GM19193 (cell line): ENCODE results near the gene DENND1C.

ENCODE experiments used
- POLR2A ChIP-seq: IDR thresholded peaks from 4 replicates; pipeline ENCODE4 v1.6.1; 2011; ENCODE audit not compliant: insufficient read depth, insufficient read length; ENCODE audit errors: extremely low read depth

DENND1C gene

DNA sequence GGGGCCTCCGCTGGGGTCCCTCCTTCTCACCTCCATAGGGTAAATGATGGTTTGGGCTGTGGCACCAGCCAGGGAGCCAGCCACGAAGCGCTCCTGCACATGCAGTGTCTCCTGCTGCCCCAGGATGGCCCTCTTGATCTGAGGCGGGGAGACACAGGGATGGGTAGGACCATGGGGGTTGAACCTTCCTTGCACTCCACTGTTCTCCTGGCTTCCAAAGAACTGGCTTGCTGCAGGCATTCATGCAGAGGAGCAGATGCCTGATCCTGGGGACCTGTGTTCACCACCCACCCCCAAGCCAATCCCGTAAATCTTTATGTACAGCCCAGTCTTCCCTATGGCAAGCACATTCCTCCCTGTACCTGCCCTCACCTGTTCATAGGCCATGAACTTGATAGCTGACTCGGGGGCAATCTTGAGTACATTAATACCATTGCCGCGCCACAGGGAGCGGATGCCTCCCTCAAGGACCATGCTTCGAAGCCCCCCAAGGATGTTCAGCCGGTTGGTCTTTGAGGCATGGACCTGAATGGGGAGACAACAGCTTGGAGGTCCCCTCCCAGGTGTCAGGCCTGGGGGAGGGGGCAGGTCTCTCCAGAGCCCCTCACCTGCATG lies 27.5 kb downstream of the DENND1C start:
- no peak for TF ChIP-seq POLR2A

DNA sequence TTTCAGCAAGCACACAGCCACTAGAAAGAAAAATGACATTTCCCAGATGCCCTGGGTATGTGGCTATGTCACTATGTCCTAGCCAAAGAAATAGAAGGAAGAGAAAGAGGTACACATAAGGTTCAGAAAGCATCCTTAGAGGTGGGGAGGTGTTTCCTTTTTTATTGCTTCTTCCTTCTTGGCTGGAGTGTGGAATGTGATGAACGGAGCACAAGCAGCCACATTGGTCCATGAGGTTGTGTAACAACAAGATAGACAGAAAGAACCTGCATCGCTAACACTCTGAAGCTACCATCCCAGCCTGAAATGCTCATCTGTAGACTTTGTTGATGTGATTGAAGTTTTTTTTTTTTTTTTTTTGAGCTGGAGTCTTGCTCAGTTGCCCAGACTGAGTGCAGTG lies 28.7 kb downstream of the DENND1C start:
- TF ChIP-seq POLR2A = no peak

DNA sequence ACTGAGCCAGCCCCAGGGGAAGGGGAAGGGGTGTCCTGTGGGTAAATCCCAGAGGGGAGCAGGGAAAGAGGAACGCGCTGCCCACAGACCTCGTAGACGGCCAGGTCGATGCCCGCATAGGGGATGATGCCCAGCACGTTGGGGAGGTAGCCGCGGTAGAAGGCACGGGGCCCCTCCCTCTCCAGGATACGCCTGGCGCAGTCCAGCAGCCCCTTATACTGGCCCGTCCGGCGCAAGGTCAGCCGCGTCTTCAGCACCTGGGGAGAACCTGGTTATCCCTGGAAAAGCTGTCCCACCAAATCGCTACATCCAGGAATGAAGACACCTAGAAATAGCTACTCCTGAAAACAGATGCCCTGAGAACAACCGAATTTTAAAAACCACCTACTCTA lies 29.4 kb downstream of the DENND1C start:
- TF ChIP-seq POLR2A = no peak

DNA sequence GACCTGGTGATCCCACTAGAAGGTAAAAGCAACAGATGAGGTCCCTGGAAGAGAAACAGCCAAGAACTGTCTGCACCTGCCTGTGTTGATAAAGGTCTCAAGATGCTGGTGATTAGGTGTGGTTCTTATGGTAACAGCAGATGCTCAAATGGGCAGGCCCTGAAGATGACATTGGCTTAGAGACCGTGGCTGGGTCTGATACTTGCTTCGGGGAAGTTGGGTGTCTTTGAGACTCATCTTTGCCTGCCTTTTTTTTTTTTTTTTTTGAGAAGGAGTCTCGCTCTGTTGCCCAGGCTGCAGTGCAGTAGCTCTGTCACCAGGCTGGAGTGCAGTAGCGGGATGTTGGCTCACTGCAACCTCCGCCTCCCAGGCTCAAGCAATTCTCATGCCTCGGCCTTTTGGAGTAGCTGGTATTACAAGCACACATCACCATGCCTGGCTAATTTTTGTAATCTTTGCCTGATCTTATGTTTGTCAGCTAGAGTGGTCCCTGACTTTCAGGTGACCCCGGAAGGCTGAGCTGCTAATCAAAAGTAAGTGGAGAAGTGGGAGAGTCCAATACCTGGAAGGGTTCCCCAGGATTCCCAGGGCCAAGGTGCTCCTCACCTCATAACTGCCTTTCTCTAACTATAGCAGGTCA lies 29.9 kb downstream of the DENND1C start:
- no peak for TF ChIP-seq POLR2A

DNA sequence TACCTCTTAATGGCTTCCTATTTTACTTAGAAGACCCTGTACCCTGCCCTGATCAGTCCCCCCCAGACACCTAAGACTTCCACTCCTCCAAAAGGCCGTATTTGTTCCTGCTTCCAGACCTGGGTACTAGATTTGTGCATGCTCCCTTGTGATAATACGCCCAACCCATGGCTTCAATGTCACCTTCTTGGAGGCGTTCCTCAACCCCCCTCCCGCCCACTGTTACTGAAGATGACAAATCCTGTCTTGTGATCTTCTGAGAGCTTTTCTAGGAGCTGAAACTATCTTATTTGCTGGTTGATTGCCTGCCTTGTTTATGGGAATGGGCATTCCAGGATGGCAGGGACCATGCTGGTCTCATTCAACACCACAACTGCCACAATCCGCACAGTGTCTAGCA lies 31.4 kb downstream of the DENND1C start:
- TF ChIP-seq POLR2A = no peak

DNA sequence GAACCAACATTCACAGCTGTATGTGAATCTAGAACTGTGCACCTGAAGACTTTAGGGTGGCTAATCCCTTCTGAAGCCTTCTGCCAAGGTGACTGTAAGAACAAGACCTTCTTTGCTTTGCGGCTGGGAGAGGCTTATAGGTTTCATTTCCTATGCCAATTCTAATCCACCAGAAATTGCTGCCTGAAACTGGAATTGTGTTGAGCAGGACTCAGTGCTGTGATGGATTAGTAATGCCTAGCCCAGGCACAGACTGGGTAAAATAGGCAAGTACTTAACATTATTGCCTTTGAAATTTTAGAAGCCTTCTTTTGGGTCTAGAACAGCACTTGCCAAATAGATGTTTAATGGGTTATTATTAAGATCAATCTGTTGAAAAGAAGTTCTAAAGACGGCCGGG lies 33.5 kb downstream of the DENND1C start:
- TF ChIP-seq POLR2A = no peak

DNA sequence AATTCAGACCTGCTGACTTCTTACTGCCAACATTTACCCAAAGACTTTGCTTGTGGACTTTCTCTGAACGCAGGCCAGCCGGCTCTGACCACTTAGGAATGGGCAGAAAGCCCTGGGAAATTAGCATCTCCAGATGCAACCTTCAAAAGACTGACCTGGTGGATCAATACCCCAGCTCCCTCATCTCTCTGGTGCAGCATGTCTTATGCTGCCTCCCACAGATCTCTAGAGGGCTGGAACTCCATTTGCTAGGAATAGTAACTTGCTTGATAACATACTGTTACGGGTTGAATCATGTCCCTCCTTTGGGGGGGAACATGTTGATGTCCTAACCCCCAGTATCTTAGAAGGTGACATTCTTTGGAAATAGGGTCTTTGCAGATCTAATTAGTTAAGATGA lies 35.1 kb downstream of the DENND1C start:
- TF ChIP-seq POLR2A = no peak

DNA sequence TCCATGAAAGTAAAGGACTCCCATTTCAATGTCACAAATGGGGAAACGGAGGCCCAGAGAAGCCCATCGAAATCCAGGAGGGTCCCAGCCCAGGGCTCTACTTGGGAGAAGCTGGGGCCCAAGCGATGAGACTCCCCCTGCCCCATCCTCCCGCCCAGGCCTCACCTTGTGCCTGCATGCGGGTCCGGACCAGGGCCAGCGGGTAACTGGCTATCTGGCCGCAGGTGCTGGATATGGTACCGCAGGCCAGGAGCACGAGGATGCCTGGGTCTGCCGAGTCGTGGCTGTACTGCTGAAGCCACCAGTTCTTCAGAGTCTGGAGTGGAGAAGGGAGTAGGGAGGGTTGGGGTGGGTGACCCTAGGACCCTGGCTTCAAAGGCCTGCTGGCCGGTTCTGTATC lies 37.6 kb downstream of the DENND1C start:
- TF ChIP-seq POLR2A = no peak

DNA sequence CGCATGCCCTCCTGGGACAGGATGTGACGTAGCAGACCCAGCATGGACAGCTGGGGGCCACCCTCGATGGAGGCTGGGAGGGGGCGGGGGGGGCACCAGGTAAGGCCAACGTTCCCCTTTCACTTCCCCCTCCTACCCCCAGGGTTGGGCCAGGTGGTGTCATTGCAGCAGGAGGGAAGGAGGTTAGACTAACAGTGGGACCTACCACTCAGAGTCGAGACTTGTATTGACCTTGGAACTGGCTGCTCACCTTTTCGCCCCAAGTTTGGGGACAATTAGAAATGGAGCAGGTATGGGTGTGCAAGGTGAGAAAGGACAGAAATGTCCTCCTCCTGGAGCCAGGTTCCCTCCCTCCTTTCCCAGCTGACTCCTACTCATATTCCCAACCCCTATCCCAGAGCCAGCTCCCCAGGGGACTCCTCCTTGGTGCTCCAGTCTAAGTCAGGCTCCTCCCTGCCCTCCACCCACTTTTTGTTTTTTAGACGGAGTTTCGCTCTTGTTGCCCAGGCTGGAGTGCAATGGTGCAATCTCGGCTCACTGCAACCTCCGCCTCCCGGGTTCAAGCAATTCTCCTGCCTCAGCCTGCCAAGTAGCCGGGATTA lies 39.4 kb downstream of the DENND1C start:
- TF ChIP-seq POLR2A = no peak

DNA sequence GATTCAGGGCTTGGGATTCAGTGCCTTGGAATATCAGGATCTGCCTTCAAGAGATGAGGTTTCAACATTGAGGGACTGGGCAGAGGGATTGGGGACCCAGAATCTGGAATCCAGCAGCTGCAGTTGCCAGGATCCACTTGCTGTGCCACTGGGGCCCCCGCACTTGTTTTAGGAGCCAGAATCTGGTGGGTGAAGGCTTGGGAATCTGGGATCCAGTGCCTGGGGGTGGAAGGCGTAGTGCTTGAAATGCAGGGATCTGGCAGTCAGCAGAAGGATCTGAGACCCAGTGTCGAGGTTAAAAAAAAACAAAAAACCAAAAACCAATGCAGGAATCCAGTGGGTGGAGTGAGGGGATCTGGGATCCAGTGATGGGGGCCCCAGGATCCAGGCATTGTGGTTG lies 40.7 kb downstream of the DENND1C start:
- no peak for TF ChIP-seq POLR2A

DNA sequence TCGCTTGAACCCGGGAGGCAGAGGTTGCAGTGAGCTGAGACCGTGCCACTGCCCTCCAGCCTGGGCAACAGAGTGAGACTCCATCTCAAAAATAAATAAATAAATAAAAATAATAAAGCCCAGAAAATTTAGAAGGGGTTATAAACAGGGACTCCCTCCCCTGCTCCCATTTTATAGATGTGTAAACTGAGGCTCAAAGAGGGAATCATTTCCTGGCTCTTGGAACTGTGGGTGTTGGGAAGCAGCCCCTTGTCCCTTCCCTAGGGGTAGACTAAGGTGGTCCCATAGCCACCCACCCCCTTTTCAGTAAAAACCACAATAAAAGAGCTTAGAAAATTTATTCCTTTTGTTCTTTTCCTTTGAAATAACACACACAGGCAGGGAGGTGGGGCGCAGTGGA lies 41.8 kb downstream of the DENND1C start:
- no peak for TF ChIP-seq POLR2A

DNA sequence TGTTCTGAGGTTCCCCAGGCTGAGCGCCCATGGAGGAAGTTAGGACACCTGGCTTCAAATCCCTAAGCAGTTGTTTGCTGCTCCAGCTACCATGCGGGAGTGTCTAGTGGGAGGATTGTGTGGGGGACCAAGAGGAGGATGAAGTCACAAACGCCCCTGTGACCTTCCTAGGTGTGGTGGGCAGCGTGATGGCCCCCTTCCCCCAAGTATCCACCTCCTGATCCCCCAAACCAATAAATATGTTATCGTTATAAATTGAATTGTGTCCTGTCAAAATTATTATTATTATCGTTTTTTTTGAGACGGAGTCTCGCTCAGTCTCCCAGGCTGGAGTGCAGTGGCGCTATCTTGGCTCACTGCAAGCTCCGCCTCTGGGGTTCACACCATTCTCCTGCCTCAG lies 47.9 kb downstream of the DENND1C start, which contains the start of gene SLC25A41:
Gene SLC25A41 (minus strand): TSS at position 101 of the 400 bp plus-strand sequence. CDS start 70 bp downstream, at position 31.
- TF ChIP-seq POLR2A = no peak

DNA sequence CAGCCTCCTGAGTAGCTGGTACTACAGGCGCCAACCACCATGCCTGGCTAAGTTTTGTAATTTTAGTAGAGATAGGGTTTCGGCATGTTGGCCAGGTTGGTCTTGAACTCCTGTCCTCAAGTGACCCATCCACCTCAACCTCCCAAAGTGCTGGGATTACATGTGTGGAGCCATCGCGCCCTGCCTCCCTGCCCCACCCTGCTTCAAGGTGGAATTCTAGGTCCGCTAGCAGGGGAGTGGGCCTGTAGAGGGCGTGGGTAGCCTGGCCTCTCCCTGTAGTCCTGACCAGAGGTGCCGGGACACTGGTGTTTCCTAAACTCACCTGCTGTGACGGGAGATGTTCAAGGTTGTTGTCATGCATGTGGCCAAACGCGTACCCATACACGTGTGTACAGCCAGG lies 48.4 kb downstream of the DENND1C start:
- no peak for TF ChIP-seq POLR2A

DNA sequence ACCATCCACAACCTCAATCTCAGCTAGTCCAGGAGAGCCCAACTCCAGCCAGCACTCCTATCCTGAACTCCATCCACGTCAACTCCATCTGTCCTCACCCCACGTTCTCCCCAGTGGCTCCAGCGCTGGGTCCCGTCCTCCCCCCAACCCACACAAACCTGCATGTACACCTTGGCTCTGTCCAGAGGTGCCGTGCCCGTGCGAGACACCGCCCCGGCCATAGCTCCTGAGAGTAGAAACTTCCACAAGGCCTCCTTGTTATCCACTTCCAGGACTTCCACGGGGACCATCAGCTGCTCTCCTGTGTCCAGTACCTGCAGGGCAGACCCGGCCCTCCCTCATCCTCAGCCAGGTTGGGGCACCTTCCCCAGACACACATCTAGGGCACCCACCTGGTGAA lies 49.7 kb downstream of the DENND1C start:
- TF ChIP-seq POLR2A = no peak

DNA sequence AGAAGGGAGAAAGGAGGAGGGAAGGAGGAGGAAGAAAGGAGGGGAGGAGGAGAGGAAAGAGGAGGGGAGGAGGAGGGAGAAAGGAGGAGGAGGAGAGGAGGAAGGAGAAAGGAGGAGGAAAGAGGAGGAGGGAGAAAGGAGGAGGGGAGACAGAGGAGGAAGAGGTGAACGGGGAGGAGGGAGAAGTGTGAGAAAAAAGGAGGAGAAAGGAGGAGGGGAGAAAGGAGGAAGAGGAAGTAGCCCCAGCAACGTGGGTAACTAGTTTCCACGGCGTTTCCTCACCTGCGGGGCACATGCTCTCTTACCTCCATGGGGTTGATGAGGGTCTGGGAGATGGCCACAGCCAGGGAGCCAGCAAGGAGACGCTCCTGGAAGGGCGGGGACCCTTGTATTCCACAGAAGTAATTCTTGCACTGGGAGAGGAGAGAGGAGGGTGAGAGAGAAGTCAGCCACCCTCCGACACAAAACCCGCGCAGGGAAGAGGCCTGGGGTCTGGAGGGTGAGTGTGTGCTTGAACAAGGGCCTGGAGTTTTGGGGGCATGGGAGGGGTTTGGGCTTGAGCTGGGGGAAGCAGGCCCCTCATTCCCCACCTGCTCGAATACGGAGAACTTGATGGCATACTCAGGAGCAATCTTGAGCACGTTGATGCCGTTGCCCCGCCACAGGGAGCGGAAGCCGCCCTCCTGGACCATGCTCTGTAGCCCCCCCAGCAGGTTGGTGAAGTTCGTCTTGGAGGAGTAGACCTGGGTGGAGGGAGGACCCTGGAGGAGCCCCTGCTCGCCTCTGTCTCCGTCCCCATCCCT lies 52.0 kb downstream of the DENND1C start:
- TF ChIP-seq POLR2A = no peak
